K562 (cell line): ENCODE results near the gene STEAP2.

Source experiments
- CTCF ChIP-seq, 3 experiments: IDR thresholded peaks in 2 of 3; conservative IDR thresholded peaks in 1 of 3; 2 replicates each; pipeline ENCODE4 v1.5.1; 2011 to 2012; ENCODE audit warnings: low read length in 3 of 3, mild to moderate bottlenecking in 3 of 3, control low read depth in 2 of 3, improper control_type of control experiment in 1 of 3, inconsistent platforms in 1 of 3, low read depth in 1 of 3, mixed read lengths in 1 of 3, moderate library complexity in 1 of 3; ENCODE audit not compliant: insufficient read depth in 2 of 3
- MXI1 ChIP-seq: IDR thresholded peaks from 2 replicates; pipeline ENCODE4 v1.6.1; 2011; ENCODE audit warnings: low read depth, mild to moderate bottlenecking, improper control_type of control experiment, low read length
- NFXL1 ChIP-seq: fragments of 450-650 bp; formaldehyde crosslinking; IDR thresholded peaks from 2 replicates; pipeline ENCODE4 v1.4.0; 2021; ENCODE audit warnings: mild to moderate bottlenecking
- ZNF408 ChIP-seq: fragments of 250-450 bp; sonication (Bioruptor Pico); IDR thresholded peaks from 2 replicates; pipeline ENCODE4 v1.4.0; 2020; ENCODE audit warnings: low read depth, mild to moderate bottlenecking, moderate library complexity

- TF ChIP-seq CTCF (IDR thresholded peaks at IDR 0.05 in 2 of 3, conservative IDR thresholded peaks at IDR 0.05 in 1 of 3; ENCODE audit: insufficient read depth in 2 of 3, low read depth in 1 of 3, low read length in 3 of 3) (no peak), MXI1 (no peak), NFXL1 (no peak), ZNF408 (CRISPR knock-in tag) (no peak)
Measured at GRCh38 chr7:90216771-90217170, 5.2 kb downstream of the STEAP2 start.
